Lung (tissue), 12 donors: Measurements from ENCODE around the gene HTR6. TPM values are rescaled to one million over a fixed set of nuclear protein-coding genes. Genes with fewer than 3 reads are reported as not detected.

ENCODE experiments used
- ATAC-seq: fragments of 200-7000 bp; cut with Tn5 transposase; one replicate; pipeline ENCODE4 v1.9.1; 2020; ENCODE audit warnings: moderate number of reproducible peaks; ENCODE audit not compliant: insufficient read depth, low FRiP score
- DNase-seq, 3 donors: peaks; one replicate each; pipeline ENCODE4 v3.0.0-alpha.2; 2013 to 2017
- H3K27ac ChIP-seq, 2 donors: one replicate each; pipeline ENCODE4 v1.5.1; 2013; ENCODE audit warnings: mild to moderate bottlenecking in 2 of 2, moderate library complexity in 2 of 2, control low read depth in 1 of 2, inconsistent platforms in 1 of 2, low read depth in 1 of 2, low read length in 1 of 2
- H3K27me3 ChIP-seq, 3 donors: one replicate each; pipeline ENCODE4 v1.5.1; 2013; ENCODE audit warnings: low read length in 2 of 3; ENCODE audit not compliant: control insufficient read depth in 3 of 3, insufficient read depth in 3 of 3
- H3K36me3 ChIP-seq, 4 donors: one replicate each; pipeline ENCODE4 v1.5.1; 2013; ENCODE audit warnings: low read length in 4 of 4, mild to moderate bottlenecking in 1 of 4, moderate library complexity in 1 of 4; ENCODE audit not compliant: control insufficient read depth in 4 of 4, insufficient read depth in 4 of 4
- H3K4me1 ChIP-seq, 5 donors: one replicate each; pipeline ENCODE4 v1.5.1; 2013; ENCODE audit warnings: low read length in 5 of 5, mild to moderate bottlenecking in 2 of 5, moderate library complexity in 1 of 5; ENCODE audit not compliant: control insufficient read depth in 5 of 5, insufficient read depth in 5 of 5
- H3K4me3 ChIP-seq: one replicate; pipeline ENCODE4 v1.5.1; 2013; ENCODE audit warnings: mild to moderate bottlenecking, control low read depth, moderate library complexity
- H3K9ac ChIP-seq, 2 donors: one replicate each; pipeline ENCODE4 v1.5.1; 2013; ENCODE audit warnings: low read length in 2 of 2, control low read depth in 1 of 2; ENCODE audit not compliant: insufficient read depth in 1 of 2
- H3K9me3 ChIP-seq, 4 donors: one replicate each; pipeline ENCODE4 v1.5.1; 2013; ENCODE audit warnings: low read length in 3 of 4, mild to moderate bottlenecking in 1 of 4, moderate library complexity in 1 of 4; ENCODE audit not compliant: control insufficient read depth in 4 of 4, insufficient read depth in 3 of 4
- CTCF ChIP-seq: IDR thresholded peaks from 2 replicates; pipeline ENCODE4 v1.5.1; 2012; ENCODE audit warnings: mild to moderate bottlenecking; ENCODE audit errors: control extremely low read depth, extremely low read depth
- WGBS, 2 donors: extraction: QIAGEN DNeasy Blood & Tissue Kit; methylation state at CpG; one replicate each; pipeline ENCODE4 v1.1.7; 2013; 5-methylcytosine and 5-hydroxymethylcytosine counted together
- polyA plus RNA-seq, 2 donors: library from polyadenylated mRNA; stranded (reverse); fragments of 200-250 nt; gene quantifications; one replicate each; pipeline ENCODE4 v1.2.1, GENCODE V29; 2013
- total RNA-seq, 2 donors: library from RNA; depleted of rRNA in 1 of 2; stranded (reverse); fragments of >200 nt in 1 of 2; gene quantifications; one replicate each; pipeline ENCODE4 v1.2.1, GENCODE V29; 2014 to 2021
- donor health status: control.
- donor health status: control.
- donor health status: Bipolar disorder and iron deficiency.
- donor health status: healthy.
- donor health status: DM: yes; HTN: yes; CAD: no.

Gene HTR6
- total and polyA plus RNA-seq, 4 donors: not detected

- no peak overlapping the region for H3K9ac ChIP-seq
- H3K36me3 ChIP-seq: peaks cover 0 to 7% (median 0%) of the 10 kb centered on the region in 4 donors
- ATAC-seq (no peak), DNase-seq (no peak)
- H3K4me1 ChIP-seq: peaks cover 0 to 40% (median 12%) of the 10 kb centered on the region in 5 donors
- TF ChIP-seq CTCF: no peak
- no peaks in the 10 kb centered on the region for H3K9me3 ChIP-seq
- 59 to 74% methylated on average over 14 of the region's 14 CpGs for WGBS, 2 donors
- H3K4me3 ChIP-seq: no peak overlapping the region
- H3K27me3 ChIP-seq: no peaks in the 10 kb centered on the region
- H3K27ac ChIP-seq: peak overlapping the region; percentile 22 to 50
Observed at GRCh38 chr1:19648239-19648638, 16.4 kb upstream of the HTR6 start.

- DNase-seq (peak in 1 of 3 donors; percentile 46), ATAC-seq (no peak)
- no peaks in the 10 kb centered on the region for H3K9me3 ChIP-seq
- no peak overlapping the region for H3K4me3 ChIP-seq
- 63 to 68% methylated on average over 11 of the region's 11 CpGs for WGBS, 2 donors
- TF ChIP-seq CTCF: no peak
- H3K27me3 ChIP-seq: no peaks in the 10 kb centered on the region
- no peak overlapping the region for H3K9ac ChIP-seq
- H3K4me1 ChIP-seq: peaks cover 0 to 36% (median 12%) of the 10 kb centered on the region in 5 donors
- H3K27ac ChIP-seq: peak overlapping the region in 1 of 2 donors; percentile 50
- peaks cover 0 to 7% (median 0%) of the 10 kb centered on the region in 4 donors for H3K36me3 ChIP-seq
Observed at GRCh38 chr1:19648689-19649088, 16.0 kb upstream of the HTR6 start.

- no peak overlapping the region for H3K4me3 ChIP-seq
- WGBS, 2 donors: 47 to 53% methylated on average over 11 to 12 of the region's 12 CpGs
- ATAC-seq (no peak), DNase-seq (no peak)
- no peak overlapping the region for H3K9ac ChIP-seq
- H3K4me1 ChIP-seq: peaks cover 0 to 31% (median 12%) of the 10 kb centered on the region in 5 donors
- peak overlapping the region in 1 of 2 donors; percentile 73 for H3K27ac ChIP-seq
- no peaks in the 10 kb centered on the region for H3K27me3 ChIP-seq
- no peaks in the 10 kb centered on the region for H3K9me3 ChIP-seq
- TF ChIP-seq CTCF: no peak
- peaks cover 0 to 5% (median 0%) of the 10 kb centered on the region in 4 donors for H3K36me3 ChIP-seq
Observed at GRCh38 chr1:19650416-19651140, 14.1 kb upstream of the HTR6 start.
